Bronchial epithelial cell (primary cell): ENCODE results near the gene DTWD1. TPM values are rescaled to one million over a fixed set of nuclear protein-coding genes. Genes with fewer than 3 reads are reported as not detected.
A peak's percentile ranks its signal among the peaks of the same experiment; 100 is the strongest.

Experiments used
- DNase-seq: peaks from one replicate; pipeline ENCODE4 v3.0.0-alpha.2; 2010; ENCODE audit warnings: low read depth
- FAIRE-seq: peaks from 2 replicates; lab custom pipeline; 2011; peaks lifted over from hg19 to GRCh38; lab: Jason Lieb, UNC
- H3K27me3 ChIP-seq: 2 replicates; pipeline ENCODE4 v1.5.1; 2011; ENCODE audit warnings: low read length; ENCODE audit not compliant: control insufficient read depth, insufficient read depth
- H3K36me3 ChIP-seq: 2 replicates; pipeline ENCODE4 v1.5.1; 2011; ENCODE audit warnings: low read length; ENCODE audit not compliant: control insufficient read depth, insufficient read depth
- H3K4me3 ChIP-seq: 2 replicates; pipeline ENCODE4 v1.5.1; 2011; ENCODE audit warnings: mild to moderate bottlenecking, low read depth, low read length, control low read depth
- CTCF ChIP-seq: IDR thresholded peaks from 2 replicates; pipeline ENCODE4 v1.5.1; 2011; ENCODE audit warnings: mild to moderate bottlenecking, moderate library complexity, low read length, control low read depth, inconsistent platforms; ENCODE audit not compliant: insufficient read depth, severe bottlenecking
- total RNA-seq: library from RNA; depleted of rRNA; stranded (reverse); fragments of >200 nt; gene quantifications from 2 replicates; pipeline ENCODE4 v1.2.1, GENCODE V29; 2014

The DTWD1 gene
- total RNA-seq, 1 donor from 2014 or later: 7.9 TPM

DNA sequence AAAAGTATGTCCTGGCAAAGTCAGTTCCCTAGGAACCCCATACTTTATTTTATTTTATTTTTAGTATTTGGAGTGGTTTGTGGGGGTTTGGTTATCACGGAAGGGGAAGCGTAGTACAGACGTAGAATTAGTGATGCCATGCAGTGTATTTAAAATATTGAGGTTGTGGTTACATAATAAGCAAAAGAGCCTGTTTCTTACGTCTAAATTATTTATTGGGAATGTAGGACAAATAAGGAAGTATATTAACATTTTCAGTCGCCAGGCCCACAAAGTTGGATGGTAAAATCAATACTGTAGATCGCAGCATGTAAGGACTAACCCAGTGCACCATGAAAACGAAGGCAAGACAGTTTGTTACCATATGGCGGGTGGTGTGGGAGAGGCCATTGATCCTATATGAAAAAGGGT, 558 bp downstream of the DTWD1 start:
- H3K27me3 ChIP-seq: no peaks in the 10 kb centered on the region
- no peaks in the 10 kb centered on the region for H3K36me3 ChIP-seq
- DNase-seq (no peak), FAIRE-seq (no peak)
- TF ChIP-seq CTCF: no peak
- peak overlapping the region; percentile 96 for H3K4me3 ChIP-seq

- DNase-seq (no peak), FAIRE-seq (no peak)
- Histone ChIP-seq H3K4me3 (peak overlapping the region; percentile 96), H3K36me3 (no peaks in the 10 kb centered on the region), H3K27me3 (no peaks in the 10 kb centered on the region)
- no peak for TF ChIP-seq CTCF
Observed at GRCh38 chr15:49621887-49622286, 1.0 kb downstream of the DTWD1 start.

GRCh38 chr15:49622561-49622960, 1.7 kb downstream of the DTWD1 start:
- no peak for TF ChIP-seq CTCF
- no peak for FAIRE-seq

GRCh38 chr15:49624056-49624455, 3.2 kb downstream of the DTWD1 start:
- no peak for DNase-seq
- H3K36me3 ChIP-seq: no peaks in the 10 kb centered on the region
- H3K27me3 ChIP-seq: no peaks in the 10 kb centered on the region
- no peak for TF ChIP-seq CTCF
- H3K4me3 ChIP-seq: no peak overlapping the region
- no peak for FAIRE-seq

More at GRCh38 chr15:49622561-49622960, 1.7 kb downstream of the DTWD1 start:
- Histone ChIP-seq H3K4me3 (no peak overlapping the region), H3K27me3 (no peaks in the 10 kb centered on the region), H3K36me3 (no peaks in the 10 kb centered on the region)
- no peak for DNase-seq

GRCh38 chr15:49625460-49626036, 4.7 kb downstream of the DTWD1 start:
- no peak for FAIRE-seq

More at GRCh38 chr15:49625460-49626036, 4.7 kb downstream of the DTWD1 start:
- no peaks in the 10 kb centered on the region for H3K36me3 ChIP-seq
- H3K27me3 ChIP-seq: no peaks in the 10 kb centered on the region
- no peak overlapping the region for H3K4me3 ChIP-seq
- no peak for TF ChIP-seq CTCF
- DNase-seq: no peak
